HepG2 (cell line): Measurements from ENCODE around the gene ZDHHC14. TPM values are rescaled to one million over a fixed set of nuclear protein-coding genes. Genes with fewer than 3 reads are reported as not detected.

Experiments
- ATM ChIP-seq: fragments of 450-650 bp; IDR thresholded peaks from 2 replicates; pipeline ENCODE4 v1.7.1; 2017; ENCODE audit warnings: mild to moderate bottlenecking, borderline replicate concordance
- GLI4 ChIP-seq: sonication (generic); formaldehyde crosslinking; IDR thresholded peaks from 2 replicates; pipeline ENCODE4 v1.5.1; 2020; ENCODE audit warnings: missing genetic modification reagents, mild to moderate bottlenecking, moderate library complexity, borderline replicate concordance
- GMEB1 ChIP-seq: sonication (generic); formaldehyde crosslinking; IDR thresholded peaks from 2 replicates; pipeline ENCODE4 v1.5.1; 2020; ENCODE audit warnings: missing genetic modification reagents, mild to moderate bottlenecking, borderline replicate concordance
- NCOA2 ChIP-seq: sonication (generic); formaldehyde crosslinking; IDR thresholded peaks from 2 replicates; pipeline ENCODE4 v1.8.0; 2022; ENCODE audit warnings: inconsistent platforms
- NCOR1 ChIP-seq: fragments of 200-600 bp; sonication (generic); IDR thresholded peaks from 2 replicates; pipeline ENCODE4 v1.7.0; 2017; ENCODE audit warnings: antibody characterized with exemption, low read length, borderline replicate concordance
- NFE2L2 ChIP-seq: fragments of 150-350 bp; IDR thresholded peaks from 2 replicates; pipeline ENCODE4 v1.6.1; 2014; ENCODE audit warnings: low read length
- NFYC ChIP-seq: IDR thresholded peaks from 2 replicates; pipeline ENCODE4 v1.6.1; 2016; ENCODE audit warnings: missing genetic modification reagents, missing compliant biosample characterization
- NR2C2 ChIP-seq: sonication (generic); formaldehyde crosslinking; IDR thresholded peaks from 2 replicates; pipeline ENCODE4 v1.4.0; 2020; ENCODE audit warnings: missing genetic modification reagents, mild to moderate bottlenecking, moderate library complexity, borderline replicate concordance
- PAF1 ChIP-seq: IDR thresholded peaks from 2 replicates; pipeline ENCODE4 v1.6.1; 2016; ENCODE audit warnings: missing genetic modification reagents, missing compliant biosample characterization
- PHF21A ChIP-seq: sonication (generic); formaldehyde crosslinking; IDR thresholded peaks from 2 replicates; pipeline ENCODE4 v1.5.0; 2020; ENCODE audit warnings: mild to moderate bottlenecking, missing genetic modification reagents
- POLR2AphosphoS5 ChIP-seq: IDR thresholded peaks from 2 replicates; pipeline ENCODE4 v1.6.1; 2012; ENCODE audit warnings: low read depth, low read length
- PPARG ChIP-seq: conservative IDR thresholded peaks from 2 replicates; pipeline ENCODE4 v1.6.1; 2016; ENCODE audit warnings: missing biosample characterization, missing genetic modification reagents
- PTBP1 ChIP-seq: fragments of 200-400 bp; formaldehyde crosslinking; IDR thresholded peaks from 2 replicates; pipeline ENCODE4 v1.6.1; 2018; ENCODE audit warnings: low read length, low read depth; ENCODE audit not compliant: poor library complexity, severe bottlenecking
- SALL1 ChIP-seq: sonication (generic); formaldehyde crosslinking; IDR thresholded peaks from 2 replicates; pipeline ENCODE4 v1.8.0; 2022; ENCODE audit warnings: mild to moderate bottlenecking, missing genetic modification reagents
- SMYD3 ChIP-seq: sonication (generic); formaldehyde crosslinking; IDR thresholded peaks from 2 replicates; pipeline ENCODE4 v1.8.1; 2023; ENCODE audit warnings: mild to moderate bottlenecking, missing genetic modification reagents
- ZBTB38 ChIP-seq: sonication (generic); formaldehyde crosslinking; IDR thresholded peaks from 2 replicates; pipeline ENCODE4 v1.5.1; 2020; ENCODE audit warnings: mild to moderate bottlenecking, missing genetic modification reagents
- ZHX1 ChIP-seq: sonication (generic); formaldehyde crosslinking; IDR thresholded peaks from 2 replicates; pipeline ENCODE4 v1.8.1; 2022; ENCODE audit warnings: low read depth, mild to moderate bottlenecking, missing genetic modification reagents
- ZNF124 ChIP-seq: sonication (generic); formaldehyde crosslinking; IDR thresholded peaks from 2 replicates; pipeline ENCODE4 v1.4.0; 2020; ENCODE audit warnings: missing genetic modification reagents
- ZNF24 ChIP-seq: fragments of 450-650 bp; IDR thresholded peaks from 2 replicates; pipeline ENCODE4 v1.6.1; 2017; ENCODE audit warnings: antibody characterized with exemption, mild to moderate bottlenecking
- ZNF816 ChIP-seq: sonication (generic); formaldehyde crosslinking; IDR thresholded peaks from 2 replicates; pipeline ENCODE4 v1.8.0; 2022; ENCODE audit warnings: missing genetic modification reagents, mild to moderate bottlenecking, borderline replicate concordance
- ZNF83 ChIP-seq: sonication (generic); formaldehyde crosslinking; IDR thresholded peaks from 2 replicates; pipeline ENCODE4 v1.4.0; 2020; ENCODE audit warnings: missing genetic modification reagents, mild to moderate bottlenecking, borderline replicate concordance
- polyA plus RNA-seq, 8 experiments: library from polyadenylated mRNA; depleted of rRNA in 3 of 8; stranded (reverse) in 7 of 8; unstranded in 1 of 8; fragments of >200 nt; fragmentation: Illumina TruSeq in 4 of 8; extraction: Trizol in 4 of 8; gene quantifications; 2 replicates each; pipeline versions ENCODE4 v1.2.1 to v1.2.3, GENCODE V29; 2011 to 2016; ENCODE audit warnings: low read depth in 4 of 8, missing spikeins in 1 of 8, mixed read lengths in 1 of 8; ENCODE audit not compliant: insufficient read depth in 1 of 8
- total RNA-seq, 5 experiments: library from RNA; depleted of rRNA; stranded (reverse); fragments of >200 nt; fragmentation: Illumina TruSeq; extraction: Trizol; gene quantifications; 2 replicates each; pipeline ENCODE4 v1.2.3, GENCODE V29; 2016; ENCODE audit warnings: low read depth in 1 of 5
- TF ChIP-seq, protein P1 (sequence below): IDR thresholded peaks from 2 replicates; pipeline ENCODE4 v1.6.1; 2018; ENCODE audit warnings: missing genetic modification reagents, mild to moderate bottlenecking, missing compliant biosample characterization

ZDHHC14 gene
- total and polyA plus RNA-seq, 2 of the 13 experiments (the other 11 are each of a cell fraction or from before 2014, with no cell fraction given): 3.7 to 9.5 TPM

DNA sequence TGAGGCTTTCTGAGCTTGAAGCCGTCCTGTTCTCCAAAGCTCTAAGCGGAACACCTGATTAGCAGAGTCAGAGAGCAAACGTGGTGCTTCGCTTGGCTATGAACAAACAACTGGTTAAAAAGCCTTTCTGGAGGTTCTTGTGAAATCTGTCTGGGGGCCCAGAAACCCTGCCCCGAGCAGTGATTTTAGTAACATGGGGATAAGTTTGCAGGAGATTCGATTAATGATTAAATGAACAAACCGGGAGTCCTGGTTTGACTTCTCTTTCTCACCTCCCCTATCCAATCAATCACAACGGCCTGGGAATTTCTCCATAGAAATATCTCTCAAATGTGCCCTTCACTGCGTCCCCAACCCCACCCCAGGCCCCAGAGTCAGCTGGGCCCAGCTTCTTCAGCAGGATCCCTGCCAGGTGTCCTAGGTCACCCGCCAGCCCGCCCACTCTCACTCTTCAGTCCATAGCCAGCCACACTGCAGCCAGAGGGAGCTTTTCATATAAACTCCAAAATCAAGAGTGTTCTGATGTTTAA lies 43.6 kb downstream of the ZDHHC14 start (continued):
- TF ChIP-seq ZNF83 (CRISPR knock-in tag) (no peak), ZHX1 (no peak), ZNF124 (no peak), GMEB1 (CRISPR knock-in tag) (peak; percentile 55; the same call in 1 of the 2 replicates), ATM (no peak), NFE2L2 (no peak), PAF1 (CRISPR knock-in tag) (no peak), POLR2AphosphoS5 (no peak), PTBP1 (no peak), PPARG (CRISPR knock-in tag) (no peak), ZNF24 (no peak), ZNF816 (CRISPR knock-in tag) (no peak), NFYC (CRISPR knock-in tag) (no peak), NCOR1 (no peak), ZBTB38 (CRISPR knock-in tag) (no peak), NCOA2 (CRISPR knock-in tag) (no peak), NR2C2 (CRISPR knock-in tag) (no peak), SALL1 (peak; percentile 51; the same call in 1 of the 2 replicates), GLI4 (CRISPR knock-in tag) (no peak), SMYD3 (0 out of 2 replicates have a peak, but pooled peaks have one; percentile 8), PHF21A (peak; percentile 95)
- TF ChIP-seq, protein P1, sequence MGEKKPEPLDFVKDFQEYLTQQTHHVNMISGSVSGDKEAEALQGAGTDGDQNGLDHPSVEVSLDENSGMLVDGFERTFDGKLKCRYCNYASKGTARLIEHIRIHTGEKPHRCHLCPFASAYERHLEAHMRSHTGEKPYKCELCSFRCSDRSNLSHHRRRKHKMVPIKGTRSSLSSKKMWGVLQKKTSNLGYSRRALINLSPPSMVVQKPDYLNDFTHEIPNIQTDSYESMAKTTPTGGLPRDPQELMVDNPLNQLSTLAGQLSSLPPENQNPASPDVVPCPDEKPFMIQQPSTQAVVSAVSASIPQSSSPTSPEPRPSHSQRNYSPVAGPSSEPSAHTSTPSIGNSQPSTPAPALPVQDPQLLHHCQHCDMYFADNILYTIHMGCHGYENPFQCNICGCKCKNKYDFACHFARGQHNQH (CRISPR knock-in tag): peak; percentile 42; the same call in 1 of the 2 replicates
